OCI-LY7 (cell line): Measurements from ENCODE around the gene BTBD9.

Experiments used
- CTCF ChIP-seq: fragments of 200-600 bp; sonication (generic); conservative IDR thresholded peaks from 2 replicates; pipeline ENCODE4 v1.5.1; 2014; ENCODE audit warnings: mild to moderate bottlenecking, antibody characterized with exemption, low read length, moderate library complexity, mixed read lengths
- EZH2phosphoT487 ChIP-seq: fragments of 200-600 bp; sonication (generic); IDR thresholded peaks from 2 replicates; pipeline ENCODE4 v1.6.1; 2018; ENCODE audit warnings: low read depth, borderline replicate concordance, mild to moderate bottlenecking, mixed run types, antibody characterized with exemption, low read length, moderate library complexity, mixed read lengths

GRCh38 chr6:38509713-38510112 is 130.0 kb downstream of the BTBD9 start:
- TF ChIP-seq CTCF (no peak), EZH2phosphoT487 (no peak)
